H9 (cell line): ENCODE results near the gene EPHB6. TPM values are rescaled to one million over a fixed set of nuclear protein-coding genes. Genes with fewer than 3 reads are reported as not detected.

Experiments used
- DNase-seq: peaks from one replicate; pipeline ENCODE4 v3.0.0-alpha.2; 2017
- H2AFZ ChIP-seq: one replicate; pipeline ENCODE4 v1.6.1; 2013; ENCODE audit warnings: mild to moderate bottlenecking, low read length, control low read depth, moderate library complexity
- H2AK5ac ChIP-seq: 2 replicates; pipeline ENCODE4 v1.6.1; 2013; ENCODE audit warnings: low read length, control low read depth, mixed read lengths; ENCODE audit not compliant: insufficient read length
- H2BK120ac ChIP-seq: one replicate; pipeline ENCODE4 v1.6.1; 2013; ENCODE audit warnings: low read depth, mild to moderate bottlenecking, low read length, control low read depth, inconsistent platforms; ENCODE audit not compliant: poor library complexity, severe bottlenecking
- H2BK12ac ChIP-seq: 2 replicates; pipeline ENCODE4 v1.6.1; 2013; ENCODE audit warnings: low read length, control low read depth, mixed read lengths, low read depth; ENCODE audit not compliant: insufficient read length
- H2BK15ac ChIP-seq: 2 replicates; pipeline ENCODE4 v1.6.1; 2013; ENCODE audit warnings: low read depth, low read length, control low read depth
- H2BK20ac ChIP-seq: one replicate; pipeline ENCODE4 v1.6.1; 2013; ENCODE audit warnings: low read depth, mild to moderate bottlenecking, low read length, control low read depth, inconsistent platforms; ENCODE audit not compliant: poor library complexity, severe bottlenecking
- H2BK5ac ChIP-seq: 2 replicates; pipeline ENCODE4 v1.6.1; 2013; ENCODE audit warnings: low read length, control low read depth, mixed read lengths; ENCODE audit not compliant: insufficient read length
- H3K14ac ChIP-seq: 2 replicates; pipeline ENCODE4 v1.6.1; 2013; ENCODE audit warnings: low read length, control low read depth; ENCODE audit not compliant: insufficient read depth
- H3K18ac ChIP-seq: 2 replicates; pipeline ENCODE4 v1.6.1; 2013; ENCODE audit warnings: low read depth, mild to moderate bottlenecking, mixed read lengths, low read length, control low read depth; ENCODE audit not compliant: insufficient read length
- H3K23ac ChIP-seq: 2 replicates; pipeline ENCODE4 v1.6.1; 2013; ENCODE audit warnings: low read length, control low read depth, mixed read lengths, low read depth; ENCODE audit not compliant: insufficient read length
- H3K23me2 ChIP-seq: 2 replicates; pipeline ENCODE4 v1.6.1; 2013; ENCODE audit warnings: low read depth, mild to moderate bottlenecking, mixed read lengths, low read length, control low read depth; ENCODE audit not compliant: insufficient read length, poor library complexity, severe bottlenecking
- H3K27ac ChIP-seq: 2 replicates; pipeline ENCODE4 v1.5.1; 2013; ENCODE audit warnings: low read length, control low read depth, mixed read lengths, low read depth; ENCODE audit not compliant: insufficient read length
- H3K27me3 ChIP-seq: 2 replicates; pipeline ENCODE4 v1.6.1; 2013; ENCODE audit warnings: low read length, control low read depth, inconsistent platforms; ENCODE audit not compliant: insufficient read depth
- H3K4ac ChIP-seq: 2 replicates; pipeline ENCODE4 v1.6.1; 2013; ENCODE audit warnings: low read depth, mild to moderate bottlenecking, control low read depth, inconsistent platforms, low read length, moderate library complexity
- H3K4me1 ChIP-seq: 2 replicates; pipeline ENCODE4 v1.6.1; 2013; ENCODE audit warnings: low read length, control low read depth, inconsistent platforms; ENCODE audit not compliant: insufficient read depth
- H3K4me2 ChIP-seq: 2 replicates; pipeline ENCODE4 v1.6.1; 2013; ENCODE audit warnings: low read length, control low read depth, mixed read lengths; ENCODE audit not compliant: insufficient read length, insufficient read depth
- H3K56ac ChIP-seq: 2 replicates; pipeline ENCODE4 v1.6.1; 2013; ENCODE audit warnings: low read depth, mild to moderate bottlenecking, mixed read lengths, low read length, control low read depth; ENCODE audit not compliant: insufficient read length
- H3K79me1 ChIP-seq: 2 replicates; pipeline ENCODE4 v1.6.1; 2013; ENCODE audit warnings: low read depth, mild to moderate bottlenecking, moderate library complexity, low read length, control low read depth, inconsistent platforms; ENCODE audit not compliant: insufficient read depth, poor library complexity, severe bottlenecking
- H3K79me2 ChIP-seq: 2 replicates; pipeline ENCODE4 v1.6.1; 2013; ENCODE audit warnings: low read length, control low read depth, inconsistent platforms; ENCODE audit not compliant: insufficient read depth
- H3K9ac ChIP-seq: 2 replicates; pipeline ENCODE4 v1.6.1; 2013; ENCODE audit warnings: low read length, control low read depth, mixed read lengths; ENCODE audit not compliant: insufficient read length; ENCODE audit errors: extremely low read depth
- H3K9me3 ChIP-seq: one replicate; pipeline ENCODE4 v1.6.1; 2013; ENCODE audit warnings: low read depth, low read length, inconsistent platforms; ENCODE audit not compliant: control insufficient read depth
- H3T11ph ChIP-seq: one replicate; pipeline ENCODE4 v1.6.1; 2013; ENCODE audit warnings: mild to moderate bottlenecking, low read length, control low read depth, inconsistent platforms
- H4K20me1 ChIP-seq: one replicate; pipeline ENCODE4 v1.6.1; 2013; ENCODE audit not compliant: control insufficient read depth, insufficient read length, insufficient read depth
- H4K5ac ChIP-seq: 2 replicates; pipeline ENCODE4 v1.6.1; 2013; ENCODE audit warnings: low read depth, mild to moderate bottlenecking, mixed read lengths, low read length, control low read depth; ENCODE audit not compliant: insufficient read length
- H4K8ac ChIP-seq: replicated peaks from 2 replicates; pipeline ENCODE4 v1.6.1; 2013; ENCODE audit warnings: low read length, control low read depth, mixed read lengths, low read depth; ENCODE audit not compliant: insufficient read length
- H4K91ac ChIP-seq: 2 replicates; pipeline ENCODE4 v1.6.1; 2013; ENCODE audit warnings: low read depth, mild to moderate bottlenecking, moderate library complexity, mixed read lengths, low read length, control low read depth; ENCODE audit not compliant: insufficient read length
- H3K27ac Mint-ChIP-seq, 3 experiments: 2 replicates in 2 of 3; 3 replicates in 1 of 3; pipeline ENCODE4 v1.8.0; 2020 to 2021; ENCODE audit warnings: mixed read lengths in 3 of 3, mild to moderate bottlenecking in 1 of 3, moderate library complexity in 1 of 3
- H3K27me3 Mint-ChIP-seq: 2 replicates; pipeline ENCODE4 v1.8.0; 2021; ENCODE audit warnings: low read depth, mild to moderate bottlenecking, moderate library complexity, mixed read lengths
- H3K36me3 Mint-ChIP-seq, 3 experiments: 2 replicates in 2 of 3; 3 replicates in 1 of 3; pipeline ENCODE4 v1.8.0; 2020 to 2021; ENCODE audit warnings: low read depth in 3 of 3, mixed read lengths in 3 of 3; ENCODE audit not compliant: insufficient read depth in 1 of 3
- H3K4me1 Mint-ChIP-seq, 2 experiments: 2 replicates each; pipeline ENCODE4 v1.8.0; 2020; ENCODE audit warnings: mixed read lengths in 2 of 2
- H3K4me3 Mint-ChIP-seq, 2 experiments: 2 replicates in 1 of 2; 3 replicates in 1 of 2; pipeline ENCODE4 v1.8.0; 2020 to 2021; ENCODE audit warnings: mild to moderate bottlenecking in 2 of 2, mixed read lengths in 2 of 2, moderate library complexity in 1 of 2
- H3K9me3 Mint-ChIP-seq, 2 experiments: 2 replicates in 1 of 2; 3 replicates in 1 of 2; pipeline ENCODE4 v1.8.0; 2020; ENCODE audit warnings: mild to moderate bottlenecking in 2 of 2, mixed read lengths in 2 of 2, moderate library complexity in 1 of 2
- CTCF ChIP-seq: fragments of 200-600 bp; sonication (generic); conservative IDR thresholded peaks from 3 replicates; pipeline ENCODE4 v1.8.0; 2021; ENCODE audit warnings: antibody characterized with exemption, mild to moderate bottlenecking
- WGBS: extraction: QIAGEN DNeasy Blood & Tissue Kit; methylation state at CpG from one replicate; pipeline ENCODE4 v1.1.7; 2013; ENCODE audit warnings: missing lambda C conversion rate, low lambda C conversion rate, mixed read lengths; ENCODE audit not compliant: insufficient read length; ENCODE audit errors: extremely low coverage; 5-methylcytosine and 5-hydroxymethylcytosine counted together
- total RNA-seq: library from RNA; stranded (reverse); gene quantifications from 2 replicates; pipeline ENCODE4 v1.2.1, GENCODE V29; 2021

EPHB6 gene
- total RNA-seq, 1 experiment from 2014 or later, result 9.7 TPM

GRCh38 chr7:142873281-142873784 lies 18.5 kb downstream of the EPHB6 start:
- peak; percentile 70 for DNase-seq
- H3K23me2 ChIP-seq, result no peaks in the 10 kb centered on the region
- no peak overlapping the region for H3K4ac ChIP-seq
- H4K20me1 ChIP-seq, result no peaks in the 10 kb centered on the region
- no peak overlapping the region for H2BK15ac ChIP-seq
- H2BK20ac ChIP-seq, result no peak overlapping the region
- no peak overlapping the region for H3K9ac ChIP-seq
- Mint-ChIP-seq H3K4me1 (no peaks in the 10 kb centered on the region), H3K27ac (no peak overlapping the region), H3K27me3 (peaks cover 5% of the 10 kb centered on the region), H3K4me3 (no peak overlapping the region), H3K36me3 (peaks cover 0 to 22% (median 11%) of the 10 kb centered on the region in 3 experiments; a peak in 5 of 7 replicates), H3K9me3 (peaks cover 0 to 9% of the 10 kb centered on the region in 2 experiments; a peak in 2 of 5 replicates)
- H4K91ac ChIP-seq, result no peak overlapping the region
- H3K56ac ChIP-seq, result no peak overlapping the region
- H2AFZ ChIP-seq, result no peak overlapping the region
- H2BK12ac ChIP-seq, result no peak overlapping the region
- no peak overlapping the region for H3K14ac ChIP-seq
- H3K18ac ChIP-seq, result no peak overlapping the region
- H4K5ac ChIP-seq, result no peak overlapping the region
- peak; percentile 85 for TF ChIP-seq CTCF
- H3K27me3 ChIP-seq, result no peaks in the 10 kb centered on the region
- H3K79me1 ChIP-seq, result no peaks in the 10 kb centered on the region
- no peak overlapping the region for H2BK120ac ChIP-seq
- H3K4me2 ChIP-seq, result no peak overlapping the region
- H2AK5ac ChIP-seq, result no peak overlapping the region
- no peak overlapping the region for H4K8ac ChIP-seq
- WGBS, result no CpG with 5 or more reads among the region's 11 CpGs
- H2BK5ac ChIP-seq, result no peak overlapping the region
- H3T11ph ChIP-seq, result no peak overlapping the region
- no peaks in the 10 kb centered on the region for H3K4me1 ChIP-seq
- H3K23ac ChIP-seq, result no peak overlapping the region
- no peaks in the 10 kb centered on the region for H3K9me3 ChIP-seq
- H3K27ac ChIP-seq, result no peak overlapping the region
- no peaks in the 10 kb centered on the region for H3K79me2 ChIP-seq
